Osteocyte (in vitro differentiated cells): ENCODE results near the gene B3GNT5. TPM values are rescaled to one million over a fixed set of nuclear protein-coding genes. Genes with fewer than 3 reads are reported as not detected.

Source experiments
- DNase-seq: peaks from one replicate; pipeline ENCODE4 v3.0.0; 2021; ENCODE audit warnings: mixed read lengths; ENCODE audit not compliant: unreplicated experiment; ENCODE audit errors: extremely low spot score
- H3K27ac Mint-ChIP-seq: one replicate; pipeline ENCODE4 v1.8.0; 2021; ENCODE audit warnings: mild to moderate bottlenecking, mixed read lengths; ENCODE audit not compliant: unreplicated experiment
- H3K27me3 Mint-ChIP-seq: one replicate; pipeline ENCODE4 v1.8.0; 2021; ENCODE audit warnings: mixed read lengths; ENCODE audit not compliant: unreplicated experiment
- H3K36me3 Mint-ChIP-seq: one replicate; pipeline ENCODE4 v1.8.0; 2021; ENCODE audit warnings: mixed read lengths; ENCODE audit not compliant: unreplicated experiment
- H3K4me1 Mint-ChIP-seq: one replicate; pipeline ENCODE4 v1.8.0; 2021; ENCODE audit warnings: mixed read lengths; ENCODE audit not compliant: unreplicated experiment
- H3K4me3 Mint-ChIP-seq: one replicate; pipeline ENCODE4 v1.8.0; 2021; ENCODE audit warnings: mild to moderate bottlenecking, moderate library complexity, mixed read lengths; ENCODE audit not compliant: unreplicated experiment
- H3K9me3 Mint-ChIP-seq: one replicate; pipeline ENCODE4 v1.8.0; 2021; ENCODE audit warnings: mixed read lengths; ENCODE audit not compliant: unreplicated experiment
- total RNA-seq: library from RNA; stranded (reverse); gene quantifications from 2 replicates; pipeline ENCODE4 v1.2.1, GENCODE V29; 2021
- TF ChIP-seq, protein P1 (sequence below): fragments of 200-600 bp; sonication (generic); IDR thresholded peaks from 2 replicates; pipeline ENCODE4 v1.5.0; 2021; ENCODE audit warnings: antibody characterized with exemption, mild to moderate bottlenecking, moderate library complexity

B3GNT5 gene
- total RNA-seq, 1 donor from 2014 or later = 20.6 TPM

GRCh38 chr3:183303690-183304089 is 50.6 kb downstream of the B3GNT5 start:
- Mint-ChIP-seq H3K4me1 (peaks cover 36% of the 10 kb centered on the region), H3K9me3 (no peaks in the 10 kb centered on the region), H3K27me3 (no peaks in the 10 kb centered on the region), H3K36me3 (no peaks in the 10 kb centered on the region), H3K27ac (no peak overlapping the region), H3K4me3 (no peak overlapping the region)
- DNase-seq = no peak
- TF ChIP-seq, protein P1, sequence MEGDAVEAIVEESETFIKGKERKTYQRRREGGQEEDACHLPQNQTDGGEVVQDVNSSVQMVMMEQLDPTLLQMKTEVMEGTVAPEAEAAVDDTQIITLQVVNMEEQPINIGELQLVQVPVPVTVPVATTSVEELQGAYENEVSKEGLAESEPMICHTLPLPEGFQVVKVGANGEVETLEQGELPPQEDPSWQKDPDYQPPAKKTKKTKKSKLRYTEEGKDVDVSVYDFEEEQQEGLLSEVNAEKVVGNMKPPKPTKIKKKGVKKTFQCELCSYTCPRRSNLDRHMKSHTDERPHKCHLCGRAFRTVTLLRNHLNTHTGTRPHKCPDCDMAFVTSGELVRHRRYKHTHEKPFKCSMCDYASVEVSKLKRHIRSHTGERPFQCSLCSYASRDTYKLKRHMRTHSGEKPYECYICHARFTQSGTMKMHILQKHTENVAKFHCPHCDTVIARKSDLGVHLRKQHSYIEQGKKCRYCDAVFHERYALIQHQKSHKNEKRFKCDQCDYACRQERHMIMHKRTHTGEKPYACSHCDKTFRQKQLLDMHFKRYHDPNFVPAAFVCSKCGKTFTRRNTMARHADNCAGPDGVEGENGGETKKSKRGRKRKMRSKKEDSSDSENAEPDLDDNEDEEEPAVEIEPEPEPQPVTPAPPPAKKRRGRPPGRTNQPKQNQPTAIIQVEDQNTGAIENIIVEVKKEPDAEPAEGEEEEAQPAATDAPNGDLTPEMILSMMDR = no peak

- H3K4me1 Mint-ChIP-seq = peaks cover 10% of the 10 kb centered on the region
- H3K36me3 Mint-ChIP-seq = no peaks in the 10 kb centered on the region
- no peaks in the 10 kb centered on the region for H3K27me3 Mint-ChIP-seq
- no peak overlapping the region for H3K4me3 Mint-ChIP-seq
- TF ChIP-seq, protein P1 = no peak
- no peak overlapping the region for H3K27ac Mint-ChIP-seq
- no peaks in the 10 kb centered on the region for H3K9me3 Mint-ChIP-seq
- DNase-seq = no peak
Measured at GRCh38 chr3:183306798-183307671, 54.0 kb downstream of the B3GNT5 start.

DNA sequence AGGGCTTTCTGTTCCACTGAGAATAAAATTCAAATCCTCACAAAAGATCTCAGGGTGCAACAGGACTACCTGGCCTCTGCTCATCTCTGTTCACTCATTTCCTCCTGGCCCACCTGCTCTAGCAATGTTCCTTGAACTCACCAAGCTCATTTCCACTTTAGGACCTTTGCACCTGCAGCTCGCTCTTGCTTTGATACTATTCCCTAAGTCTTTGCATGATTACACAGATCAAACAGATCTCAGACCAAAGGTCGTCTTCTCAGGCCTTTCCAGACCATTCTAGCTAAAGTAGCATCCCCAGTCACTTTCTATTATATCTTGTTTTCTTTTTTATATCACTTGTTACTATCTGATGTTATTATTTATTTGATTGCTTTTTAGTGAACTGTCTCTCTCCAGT is 54.7 kb downstream of the B3GNT5 start:
- H3K4me3 Mint-ChIP-seq = no peak overlapping the region
- DNase-seq = no peak
- H3K27ac Mint-ChIP-seq = no peak overlapping the region
- TF ChIP-seq, protein P1 = no peak
- no peaks in the 10 kb centered on the region for H3K36me3 Mint-ChIP-seq
- H3K4me1 Mint-ChIP-seq = peaks cover 6% of the 10 kb centered on the region
- H3K9me3 Mint-ChIP-seq = no peaks in the 10 kb centered on the region
- H3K27me3 Mint-ChIP-seq = no peaks in the 10 kb centered on the region

GRCh38 chr3:183308751-183309150 is 55.7 kb downstream of the B3GNT5 start:
- Mint-ChIP-seq H3K36me3 (no peaks in the 10 kb centered on the region), H3K4me3 (no peak overlapping the region)

DNA sequence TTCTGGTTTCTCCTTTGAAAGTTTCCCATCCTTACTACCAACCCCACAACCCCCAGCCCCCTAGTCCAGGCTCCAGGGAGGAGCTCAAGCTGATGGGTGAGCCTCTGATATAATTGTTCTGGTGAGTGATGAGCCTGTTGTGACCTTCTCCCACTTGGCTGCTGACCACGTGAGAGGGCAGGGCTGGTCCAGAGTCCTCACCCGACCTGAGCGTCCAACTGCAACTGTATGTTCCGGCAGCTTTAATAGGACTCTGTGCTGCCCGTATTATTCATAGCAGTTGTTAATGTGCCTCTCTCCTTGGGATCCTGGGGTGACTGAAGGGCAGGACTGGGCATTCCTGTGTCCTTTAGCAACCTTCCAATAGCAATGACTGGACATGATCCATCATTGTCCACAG is 56.2 kb downstream of the B3GNT5 start:
- no peaks in the 10 kb centered on the region for H3K36me3 Mint-ChIP-seq
- peaks cover 6% of the 10 kb centered on the region for H3K4me1 Mint-ChIP-seq
- H3K27ac Mint-ChIP-seq = no peak overlapping the region
- TF ChIP-seq, protein P1 = no peak
- no peak overlapping the region for H3K4me3 Mint-ChIP-seq
- DNase-seq = no peak
- H3K9me3 Mint-ChIP-seq = no peaks in the 10 kb centered on the region
- no peaks in the 10 kb centered on the region for H3K27me3 Mint-ChIP-seq

More at GRCh38 chr3:183308751-183309150, 55.7 kb downstream of the B3GNT5 start:
- peaks cover 6% of the 10 kb centered on the region for H3K4me1 Mint-ChIP-seq
- TF ChIP-seq, protein P1 = no peak
- H3K27me3 Mint-ChIP-seq = no peaks in the 10 kb centered on the region
- no peak overlapping the region for H3K27ac Mint-ChIP-seq
- H3K9me3 Mint-ChIP-seq = no peaks in the 10 kb centered on the region
- no peak for DNase-seq
